Liver (tissue), 9 donors: Measurements from ENCODE around the gene ARID4B. TPM values are rescaled to one million over a fixed set of nuclear protein-coding genes. Genes with fewer than 3 reads are reported as not detected.

Experiments used
- DNase-seq: peaks from one replicate; pipeline ENCODE4 v3.0.0-alpha.2; 2017; ENCODE audit warnings: low spot score
- H3K27ac ChIP-seq, 2 donors: one replicate each; pipeline ENCODE4 v1.7.0; 2013; ENCODE audit warnings: inconsistent platforms in 2 of 2, low read length in 2 of 2, control low read depth in 1 of 2, low read depth in 1 of 2, mild to moderate bottlenecking in 1 of 2
- H3K27me3 ChIP-seq, 4 donors: one replicate each; pipeline versions ENCODE4 v1.6.1 to v1.7.0; 2013; ENCODE audit warnings: low read length in 3 of 4, inconsistent platforms in 1 of 4, mild to moderate bottlenecking in 1 of 4, moderate library complexity in 1 of 4; ENCODE audit not compliant: control insufficient read depth in 4 of 4, insufficient read depth in 4 of 4
- H3K36me3 ChIP-seq, 4 donors: one replicate each; pipeline versions ENCODE4 v1.6.1 to v1.7.0; 2013; ENCODE audit warnings: low read length in 3 of 4, mild to moderate bottlenecking in 3 of 4, low read depth in 1 of 4, moderate library complexity in 1 of 4; ENCODE audit not compliant: control insufficient read depth in 4 of 4, insufficient read depth in 3 of 4
- H3K4me1 ChIP-seq, 4 donors: one replicate each; pipeline versions ENCODE4 v1.6.1 to v1.7.0; 2013; ENCODE audit warnings: low read length in 3 of 4, mild to moderate bottlenecking in 3 of 4, moderate library complexity in 1 of 4; ENCODE audit not compliant: control insufficient read depth in 4 of 4, insufficient read depth in 4 of 4
- H3K4me3 ChIP-seq, 3 donors: one replicate each; pipeline versions ENCODE4 v1.6.1 to v1.7.0; 2013; ENCODE audit warnings: low read length in 3 of 3, control low read depth in 1 of 3, low read depth in 1 of 3, mild to moderate bottlenecking in 1 of 3
- H3K9ac ChIP-seq, 2 donors: one replicate each; pipeline ENCODE4 v1.7.0; 2013; ENCODE audit warnings: low read length in 2 of 2, mild to moderate bottlenecking in 2 of 2, moderate library complexity in 2 of 2, control low read depth in 1 of 2, low read depth in 1 of 2
- H3K9me3 ChIP-seq, 4 donors: one replicate each; pipeline versions ENCODE4 v1.6.1 to v1.7.0; 2013; ENCODE audit warnings: low read length in 3 of 4; ENCODE audit not compliant: control insufficient read depth in 4 of 4
- CTCF ChIP-seq: fragments of 150-350 bp; IDR thresholded peaks from 2 replicates; pipeline ENCODE4 v1.5.1; 2017; ENCODE audit warnings: improper control_type of control experiment, low read depth, low read length; ENCODE audit not compliant: missing input control
- EGR1 ChIP-seq, 2 donors: IDR thresholded peaks; 2 replicates each; pipeline ENCODE4 v1.6.1; 2016 to 2018; ENCODE audit warnings: antibody characterized with exemption in 2 of 2, low read depth in 2 of 2
- FOXA1 ChIP-seq: IDR thresholded peaks from 2 replicates; pipeline ENCODE4 v1.6.1; 2016; ENCODE audit warnings: antibody characterized with exemption
- FOXA2 ChIP-seq: IDR thresholded peaks from 2 replicates; pipeline ENCODE4 v1.6.1; 2016; ENCODE audit warnings: antibody characterized with exemption
- GABPA ChIP-seq, 2 donors: IDR thresholded peaks in 1 of 2; conservative IDR thresholded peaks in 1 of 2; 2 replicates each; pipeline ENCODE4 v1.6.1; 2016; ENCODE audit warnings: antibody characterized with exemption in 2 of 2, mild to moderate bottlenecking in 1 of 2, moderate library complexity in 1 of 2
- HNF4A ChIP-seq, 2 donors: conservative IDR thresholded peaks; 2 replicates each; pipeline ENCODE4 v1.6.1; 2016; ENCODE audit warnings: antibody characterized with exemption in 2 of 2, mild to moderate bottlenecking in 2 of 2
- HNF4G ChIP-seq: IDR thresholded peaks from 2 replicates; pipeline ENCODE4 v1.6.1; 2016; ENCODE audit warnings: antibody characterized with exemption
- JUND ChIP-seq, 2 donors: IDR thresholded peaks; 2 replicates each; pipeline ENCODE4 v1.6.1; 2016; ENCODE audit warnings: antibody characterized with exemption in 2 of 2
- MAX ChIP-seq: IDR thresholded peaks from 2 replicates; pipeline ENCODE4 v1.6.1; 2016; ENCODE audit warnings: antibody characterized with exemption
- NR2F2 ChIP-seq: IDR thresholded peaks from 2 replicates; pipeline ENCODE4 v1.6.1; 2016; ENCODE audit warnings: antibody characterized with exemption
- RAD21 ChIP-seq, 2 donors: IDR thresholded peaks; 2 replicates each; pipeline ENCODE4 v1.6.1; 2016; ENCODE audit warnings: antibody characterized with exemption in 2 of 2, mild to moderate bottlenecking in 2 of 2
- RXRA ChIP-seq, 2 donors: IDR thresholded peaks; 2 replicates each; pipeline ENCODE4 v1.6.1; 2017 to 2018; ENCODE audit warnings: antibody characterized with exemption in 2 of 2, mild to moderate bottlenecking in 1 of 2
- SP1 ChIP-seq: IDR thresholded peaks from 2 replicates; pipeline ENCODE4 v1.6.1; 2018; ENCODE audit warnings: antibody characterized with exemption, mild to moderate bottlenecking
- TAF1 ChIP-seq: conservative IDR thresholded peaks from 2 replicates; pipeline ENCODE4 v1.6.1; 2016; ENCODE audit warnings: antibody characterized with exemption, mild to moderate bottlenecking
- YY1 ChIP-seq: IDR thresholded peaks from 2 replicates; pipeline ENCODE4 v1.6.1; 2016; ENCODE audit warnings: antibody characterized with exemption, mild to moderate bottlenecking
- ZBTB33 ChIP-seq: IDR thresholded peaks from 2 replicates; pipeline ENCODE4 v1.6.1; 2016; ENCODE audit warnings: antibody characterized with exemption
- WGBS: extraction: QIAGEN DNeasy Blood & Tissue Kit; methylation state at CpG from one replicate; pipeline ENCODE4 v1.1.7; 2013; 5-methylcytosine and 5-hydroxymethylcytosine counted together
- polyA plus RNA-seq, 2 donors: library from polyadenylated mRNA; stranded (reverse) in 1 of 2; unstranded in 1 of 2; fragments of 200-250 nt in 1 of 2; fragments of >200 nt in 1 of 2; fragmentation: Nextera tagmentation in 1 of 2; extraction: Ambion mirVana in 1 of 2; gene quantifications; one replicate each; pipeline versions ENCODE4 v1.2.1 to v1.2.3, GENCODE V29; 2013 to 2015
- total RNA-seq, 2 donors: library from RNA; depleted of rRNA; stranded (reverse); fragments of >200 nt; gene quantifications; one replicate each; pipeline ENCODE4 v1.2.3, GENCODE V29; 2014
- TF ChIP-seq, protein P1 (sequence below): IDR thresholded peaks from 2 replicates; pipeline ENCODE4 v1.6.1; 2016; ENCODE audit warnings: antibody characterized with exemption, mild to moderate bottlenecking
- TF ChIP-seq, protein P2 (sequence below): IDR thresholded peaks from 2 replicates; pipeline ENCODE4 v1.6.1; 2016; ENCODE audit warnings: antibody characterized with exemption
- donor health status: healthy.
- donor health status: healthy.
- donor health status: healthy.
- donor health status: healthy.
- donor health status: healthy.

The ARID4B gene
- total and polyA plus RNA-seq, 4 donors, result 4.2 to 27.3 (median 21.3) TPM

DNA sequence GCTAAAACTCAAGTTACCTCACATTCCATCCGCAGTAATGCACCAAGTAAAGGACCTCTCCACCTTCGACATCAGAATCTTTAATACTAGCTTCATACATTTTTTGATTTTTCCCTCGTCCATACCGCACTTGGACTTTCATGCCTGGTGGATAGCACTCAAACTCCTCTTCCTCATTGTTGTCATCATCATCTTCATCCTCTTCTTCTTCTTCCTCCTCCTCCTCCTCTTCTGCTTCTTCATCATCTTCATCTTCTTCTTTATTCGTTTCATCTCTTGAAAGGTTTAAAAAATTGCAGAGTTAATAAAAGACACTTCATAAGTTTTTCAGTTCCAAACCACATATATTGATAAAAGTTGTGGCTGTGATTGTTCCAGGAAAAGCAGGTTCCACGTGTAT lies 114.2 kb downstream of the ARID4B start:
- Histone ChIP-seq H3K27ac (no peak overlapping the region), H3K4me3 (no peak overlapping the region), H3K9ac (no peak overlapping the region), H3K9me3 (no peaks in the 10 kb centered on the region), H3K4me1 (no peaks in the 10 kb centered on the region), H3K36me3 (peaks cover 2 to 20% (median 7%) of the 10 kb centered on the region in 4 donors), H3K27me3 (no peaks in the 10 kb centered on the region)
- 95% methylated on average over 6 of the region's 6 CpGs for WGBS
- TF ChIP-seq SP1 (no peak), YY1 (no peak), CTCF (no peak), NR2F2 (no peak), GABPA (IDR thresholded peaks at IDR 0.05 in 1 of 2, conservative IDR thresholded peaks at IDR 0.05 in 1 of 2) (no peak), JUND (IDR thresholded peaks at IDR 0.05) (no peak), HNF4G (no peak), FOXA2 (no peak), HNF4A (conservative IDR thresholded peaks at IDR 0.05) (no peak), FOXA1 (no peak), RAD21 (IDR thresholded peaks at IDR 0.05) (no peak), EGR1 (IDR thresholded peaks at IDR 0.05; ENCODE audit: low read depth in 2 of 2) (no peak), ZBTB33 (no peak), MAX (no peak), RXRA (IDR thresholded peaks at IDR 0.05) (no peak), TAF1 (no peak)
- TF ChIP-seq, protein P1, sequence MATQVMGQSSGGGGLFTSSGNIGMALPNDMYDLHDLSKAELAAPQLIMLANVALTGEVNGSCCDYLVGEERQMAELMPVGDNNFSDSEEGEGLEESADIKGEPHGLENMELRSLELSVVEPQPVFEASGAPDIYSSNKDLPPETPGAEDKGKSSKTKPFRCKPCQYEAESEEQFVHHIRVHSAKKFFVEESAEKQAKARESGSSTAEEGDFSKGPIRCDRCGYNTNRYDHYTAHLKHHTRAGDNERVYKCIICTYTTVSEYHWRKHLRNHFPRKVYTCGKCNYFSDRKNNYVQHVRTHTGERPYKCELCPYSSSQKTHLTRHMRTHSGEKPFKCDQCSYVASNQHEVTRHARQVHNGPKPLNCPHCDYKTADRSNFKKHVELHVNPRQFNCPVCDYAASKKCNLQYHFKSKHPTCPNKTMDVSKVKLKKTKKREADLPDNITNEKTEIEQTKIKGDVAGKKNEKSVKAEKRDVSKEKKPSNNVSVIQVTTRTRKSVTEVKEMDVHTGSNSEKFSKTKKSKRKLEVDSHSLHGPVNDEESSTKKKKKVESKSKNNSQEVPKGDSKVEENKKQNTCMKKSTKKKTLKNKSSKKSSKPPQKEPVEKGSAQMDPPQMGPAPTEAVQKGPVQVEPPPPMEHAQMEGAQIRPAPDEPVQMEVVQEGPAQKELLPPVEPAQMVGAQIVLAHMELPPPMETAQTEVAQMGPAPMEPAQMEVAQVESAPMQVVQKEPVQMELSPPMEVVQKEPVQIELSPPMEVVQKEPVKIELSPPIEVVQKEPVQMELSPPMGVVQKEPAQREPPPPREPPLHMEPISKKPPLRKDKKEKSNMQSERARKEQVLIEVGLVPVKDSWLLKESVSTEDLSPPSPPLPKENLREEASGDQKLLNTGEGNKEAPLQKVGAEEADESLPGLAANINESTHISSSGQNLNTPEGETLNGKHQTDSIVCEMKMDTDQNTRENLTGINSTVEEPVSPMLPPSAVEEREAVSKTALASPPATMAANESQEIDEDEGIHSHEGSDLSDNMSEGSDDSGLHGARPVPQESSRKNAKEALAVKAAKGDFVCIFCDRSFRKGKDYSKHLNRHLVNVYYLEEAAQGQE, result no peak
- TF ChIP-seq, protein P2, sequence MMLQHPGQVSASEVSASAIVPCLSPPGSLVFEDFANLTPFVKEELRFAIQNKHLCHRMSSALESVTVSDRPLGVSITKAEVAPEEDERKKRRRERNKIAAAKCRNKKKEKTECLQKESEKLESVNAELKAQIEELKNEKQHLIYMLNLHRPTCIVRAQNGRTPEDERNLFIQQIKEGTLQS, result no peak
- no peak for DNase-seq
